ENCODE data around the gene HPS3.

HPS3 gene

GRCh38 chr3:149118724-149119123 lies 10.7 kb upstream of the HPS3 start:
- no peaks in the 10 kb centered on the region for H3K4me1 ChIP-seq (ENCODE audit: control insufficient read depth, insufficient read depth, low read length)
- H3K4me3 ChIP-seq (ENCODE audit: low read depth, low read length) = no peak overlapping the region
- TF ChIP-seq ZBTB48 (tag by site-specific recombination; IDR thresholded peaks at IDR 0.05) (no peak), ZNF2 (tag by site-specific recombination; IDR thresholded peaks at IDR 0.05) (no peak), ZNF670 (tag by site-specific recombination; IDR thresholded peaks at IDR 0.05; ENCODE audit: low read depth) (no peak), SCRT1 (tag by site-specific recombination; IDR thresholded peaks at IDR 0.05; ENCODE audit: borderline replicate concordance) (no peak), ZNF48 (tag by site-specific recombination; IDR thresholded peaks at IDR 0.05) (no peak), ZNF747 (tag by site-specific recombination; IDR thresholded peaks at IDR 0.05) (no peak), ZEB2 (tag by site-specific recombination; IDR thresholded peaks at IDR 0.05) (no peak), HOXD13 (CRISPR knock-in tag; IDR thresholded peaks at IDR 0.05; ENCODE audit: borderline replicate concordance) (no peak), ZNF274 (IDR thresholded peaks at IDR 0.05; ENCODE audit: low read length) (no peak), ZNF274 (tag by site-specific recombination; IDR thresholded peaks at IDR 0.05; ENCODE audit: borderline replicate concordance) (no peak), ZNF423 (tag by site-specific recombination; IDR thresholded peaks at IDR 0.05) (no peak), ZNF354C (tag by site-specific recombination; IDR thresholded peaks at IDR 0.05; ENCODE audit: borderline replicate concordance, low read depth) (no peak), ZSCAN4 (tag by site-specific recombination; IDR thresholded peaks at IDR 0.05) (no peak), ZNF280C (tag by site-specific recombination; IDR thresholded peaks at IDR 0.05) (no peak), ZNF626 (tag by site-specific recombination; IDR thresholded peaks at IDR 0.05) (no peak), ZNF138 (tag by site-specific recombination; IDR thresholded peaks at IDR 0.05; ENCODE audit: borderline replicate concordance) (no peak)
- TF ChIP-seq, protein P1, sequence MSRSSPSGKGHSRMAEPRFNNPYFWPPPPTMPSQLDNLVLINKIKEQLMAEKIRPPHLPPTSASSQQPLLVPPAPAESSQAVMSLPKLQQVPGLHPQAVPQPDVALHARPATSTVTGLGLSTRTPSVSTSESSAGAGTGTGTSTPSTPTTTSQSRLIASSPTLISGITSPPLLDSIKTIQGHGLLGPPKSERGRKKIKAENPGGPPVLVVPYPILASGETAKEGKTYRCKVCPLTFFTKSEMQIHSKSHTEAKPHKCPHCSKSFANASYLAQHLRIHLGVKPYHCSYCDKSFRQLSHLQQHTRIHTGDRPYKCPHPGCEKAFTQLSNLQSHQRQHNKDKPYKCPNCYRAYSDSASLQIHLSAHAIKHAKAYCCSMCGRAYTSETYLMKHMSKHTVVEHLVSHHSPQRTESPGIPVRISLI (tag by site-specific recombination; IDR thresholded peaks at IDR 0.05) = no peak
- TF ChIP-seq, protein P2, sequence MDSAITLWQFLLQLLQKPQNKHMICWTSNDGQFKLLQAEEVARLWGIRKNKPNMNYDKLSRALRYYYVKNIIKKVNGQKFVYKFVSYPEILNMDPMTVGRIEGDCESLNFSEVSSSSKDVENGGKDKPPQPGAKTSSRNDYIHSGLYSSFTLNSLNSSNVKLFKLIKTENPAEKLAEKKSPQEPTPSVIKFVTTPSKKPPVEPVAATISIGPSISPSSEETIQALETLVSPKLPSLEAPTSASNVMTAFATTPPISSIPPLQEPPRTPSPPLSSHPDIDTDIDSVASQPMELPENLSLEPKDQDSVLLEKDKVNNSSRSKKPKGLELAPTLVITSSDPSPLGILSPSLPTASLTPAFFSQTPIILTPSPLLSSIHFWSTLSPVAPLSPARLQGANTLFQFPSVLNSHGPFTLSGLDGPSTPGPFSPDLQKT (IDR thresholded peaks at IDR 0.05; ENCODE audit: borderline replicate concordance, low read depth, low read length) = no peak
- TF ChIP-seq, protein P3, sequence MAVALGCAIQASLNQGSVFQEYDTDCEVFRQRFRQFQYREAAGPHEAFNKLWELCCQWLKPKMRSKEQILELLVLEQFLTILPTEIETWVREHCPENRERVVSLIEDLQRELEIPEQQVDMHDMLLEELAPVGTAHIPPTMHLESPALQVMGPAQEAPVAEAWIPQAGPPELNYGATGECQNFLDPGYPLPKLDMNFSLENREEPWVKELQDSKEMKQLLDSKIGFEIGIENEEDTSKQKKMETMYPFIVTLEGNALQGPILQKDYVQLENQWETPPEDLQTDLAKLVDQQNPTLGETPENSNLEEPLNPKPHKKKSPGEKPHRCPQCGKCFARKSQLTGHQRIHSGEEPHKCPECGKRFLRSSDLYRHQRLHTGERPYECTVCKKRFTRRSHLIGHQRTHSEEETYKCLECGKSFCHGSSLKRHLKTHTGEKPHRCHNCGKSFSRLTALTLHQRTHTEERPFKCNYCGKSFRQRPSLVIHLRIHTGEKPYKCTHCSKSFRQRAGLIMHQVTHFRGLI (tag by site-specific recombination; IDR thresholded peaks at IDR 0.05) = no peak
- ChIA-PET POLR2A (no interaction called here), CTCF (interaction anchor here (1.6 to 3.6 kb wide), 4 partner anchors 12 to 163 kb away, joined by 4 to 42 read pairs (median 27); no protein-coding TSS in a partner anchor)
- no peaks in the 10 kb centered on the region for H3K36me3 ChIP-seq (ENCODE audit: control insufficient read depth in 2 of 2, insufficient read depth in 1 of 2, low read length in 2 of 2)
- H3K9me3 ChIP-seq (ENCODE audit: control insufficient read depth, insufficient read depth, low read depth, low read length) = no peaks in the 10 kb centered on the region
- no peak overlapping the region for H3K27ac ChIP-seq (ENCODE audit: extremely low read depth, low read depth, low read length)

DNA sequence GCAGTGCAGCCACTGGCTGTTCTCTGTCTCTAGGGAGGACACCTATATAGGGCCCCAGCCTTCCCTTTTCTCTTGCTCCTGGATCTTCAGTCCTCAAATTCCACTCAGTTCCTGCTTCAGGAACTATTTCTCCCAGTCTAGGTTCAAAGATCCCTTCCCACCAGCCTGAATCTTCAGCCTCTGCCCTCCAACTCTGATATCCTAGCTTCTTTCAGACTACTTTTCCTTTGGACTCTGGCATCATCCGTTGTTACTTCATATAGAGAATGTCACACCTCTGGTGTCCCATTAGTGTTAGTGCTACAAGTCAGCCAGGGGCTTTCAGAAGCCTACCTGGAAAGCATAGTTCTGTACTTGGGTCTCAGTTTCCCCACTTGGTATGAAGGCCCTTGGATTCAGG lies 10.0 kb upstream of the HPS3 start:
- H3K36me3 ChIP-seq (ENCODE audit: control insufficient read depth in 2 of 2, insufficient read depth in 1 of 2, low read length in 2 of 2) = no peaks in the 10 kb centered on the region
- H3K27ac ChIP-seq (ENCODE audit: extremely low read depth, low read depth, low read length) = no peak overlapping the region
- H3K4me1 ChIP-seq (ENCODE audit: control insufficient read depth, insufficient read depth, low read length) = no peaks in the 10 kb centered on the region
- CTCF ChIA-PET = interaction anchor here (0.5 to 3.6 kb wide), 23 partner anchors 10 to 361 kb away, joined by 3 to 42 read pairs (median 4); partner anchors contain the start of gene HPS3
- POLR2A ChIA-PET = no interaction called here
- H3K9me3 ChIP-seq (ENCODE audit: control insufficient read depth, insufficient read depth, low read depth, low read length) = no peaks in the 10 kb centered on the region
- H3K4me3 ChIP-seq (ENCODE audit: low read depth, low read length) = no peak overlapping the region
- TF ChIP-seq ZBTB1 (tag by site-specific recombination; IDR thresholded peaks at IDR 0.05) (no peak), ZNF391 (tag by site-specific recombination; IDR thresholded peaks at IDR 0.05; ENCODE audit: borderline replicate concordance, low read depth) (no peak), ZNF624 (tag by site-specific recombination; IDR thresholded peaks at IDR 0.05) (no peak), KLF7 (tag by site-specific recombination; IDR thresholded peaks at IDR 0.05; ENCODE audit: borderline replicate concordance) (no peak), ZNF791 (tag by site-specific recombination; IDR thresholded peaks at IDR 0.05) (no peak), IKZF3 (tag by site-specific recombination; IDR thresholded peaks at IDR 0.05) (no peak), ZNF37A (tag by site-specific recombination; IDR thresholded peaks at IDR 0.05) (no peak), ZNF626 (tag by site-specific recombination; IDR thresholded peaks at IDR 0.05) (no peak), ZNF394 (tag by site-specific recombination; IDR thresholded peaks at IDR 0.05; ENCODE audit: borderline replicate concordance) (no peak)
- TF ChIP-seq, protein P4, sequence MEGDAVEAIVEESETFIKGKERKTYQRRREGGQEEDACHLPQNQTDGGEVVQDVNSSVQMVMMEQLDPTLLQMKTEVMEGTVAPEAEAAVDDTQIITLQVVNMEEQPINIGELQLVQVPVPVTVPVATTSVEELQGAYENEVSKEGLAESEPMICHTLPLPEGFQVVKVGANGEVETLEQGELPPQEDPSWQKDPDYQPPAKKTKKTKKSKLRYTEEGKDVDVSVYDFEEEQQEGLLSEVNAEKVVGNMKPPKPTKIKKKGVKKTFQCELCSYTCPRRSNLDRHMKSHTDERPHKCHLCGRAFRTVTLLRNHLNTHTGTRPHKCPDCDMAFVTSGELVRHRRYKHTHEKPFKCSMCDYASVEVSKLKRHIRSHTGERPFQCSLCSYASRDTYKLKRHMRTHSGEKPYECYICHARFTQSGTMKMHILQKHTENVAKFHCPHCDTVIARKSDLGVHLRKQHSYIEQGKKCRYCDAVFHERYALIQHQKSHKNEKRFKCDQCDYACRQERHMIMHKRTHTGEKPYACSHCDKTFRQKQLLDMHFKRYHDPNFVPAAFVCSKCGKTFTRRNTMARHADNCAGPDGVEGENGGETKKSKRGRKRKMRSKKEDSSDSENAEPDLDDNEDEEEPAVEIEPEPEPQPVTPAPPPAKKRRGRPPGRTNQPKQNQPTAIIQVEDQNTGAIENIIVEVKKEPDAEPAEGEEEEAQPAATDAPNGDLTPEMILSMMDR (tag by site-specific recombination; IDR thresholded peaks at IDR 0.05) = no peak
